ENCODE results near the gene COL28A1.
"Not testable (repeated sequence)": the region's sequence is repeated elsewhere in the genome, so short reads cannot be mapped to it uniquely, and the experiment has no call there.

Gene COL28A1
- 0.12 to 1.4 (median 0.32) reads per million in 4 experiments for total RNA-seq

DNA sequence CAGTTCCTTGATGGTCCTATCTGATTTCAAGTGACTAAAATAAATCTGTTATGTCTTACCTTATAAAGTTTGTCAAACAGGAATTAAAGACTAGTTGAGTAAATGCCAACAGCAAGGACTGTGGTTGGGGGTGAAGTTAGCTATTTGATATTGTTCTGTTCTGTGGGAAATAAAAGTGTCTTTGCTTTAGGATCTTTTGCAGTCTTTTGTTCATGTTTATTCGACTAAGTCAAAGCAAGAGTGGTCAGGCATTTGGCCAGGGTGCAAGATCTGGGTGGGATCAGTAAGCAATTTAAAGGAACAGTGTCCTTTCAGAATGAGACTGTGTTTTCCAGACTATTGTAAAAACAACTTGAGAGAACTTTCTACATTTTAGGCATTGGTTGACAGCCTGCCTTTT lies at the start of gene COL28A1:
COL28A1 (minus strand) TSS at position 183 of the 400 bp plus-strand sequence. CDS start 2,998 bp downstream, outside the sequence.
- no peak for DNase-seq

DNA sequence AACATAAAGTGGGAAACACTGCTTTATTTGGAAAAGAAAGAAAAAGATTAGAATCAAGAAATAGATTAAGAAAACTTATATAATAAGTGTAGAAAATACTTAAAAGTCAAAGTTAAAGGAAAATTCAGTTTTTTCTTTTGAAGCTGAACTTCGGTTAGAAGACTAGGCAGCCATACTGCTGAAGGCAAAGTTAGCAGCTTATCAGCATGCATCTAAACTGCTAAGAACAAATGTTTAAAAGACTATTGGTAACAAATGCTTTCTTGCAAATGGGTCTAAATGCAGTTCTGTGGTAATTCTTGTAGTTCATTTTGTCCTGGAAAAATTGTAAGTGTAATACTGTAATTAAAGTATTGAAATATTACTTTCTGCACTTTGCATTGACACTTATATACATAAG lies 49.0 kb upstream of the COL28A1 start:
- no peak for DNase-seq

DNA sequence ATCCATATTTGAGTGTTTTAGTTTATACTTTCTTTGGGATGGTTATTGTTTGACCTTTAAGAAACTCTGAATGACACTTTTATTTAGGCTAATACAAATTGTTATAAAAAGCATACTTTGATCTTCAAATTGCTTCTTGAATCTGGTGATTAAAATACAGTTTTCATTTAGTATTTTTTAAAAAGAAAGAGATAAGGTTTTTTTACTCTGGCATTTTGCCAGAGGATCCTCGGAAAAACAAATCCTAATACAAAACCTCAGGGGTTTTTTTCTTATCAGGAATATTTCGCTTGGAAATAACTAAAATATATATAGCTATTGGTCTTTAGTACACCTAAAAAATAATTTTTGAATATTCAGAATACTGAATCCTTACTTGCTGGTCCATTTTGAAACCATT lies 48.1 kb upstream of the COL28A1 start:
- DNase-seq, result no peak

DNA sequence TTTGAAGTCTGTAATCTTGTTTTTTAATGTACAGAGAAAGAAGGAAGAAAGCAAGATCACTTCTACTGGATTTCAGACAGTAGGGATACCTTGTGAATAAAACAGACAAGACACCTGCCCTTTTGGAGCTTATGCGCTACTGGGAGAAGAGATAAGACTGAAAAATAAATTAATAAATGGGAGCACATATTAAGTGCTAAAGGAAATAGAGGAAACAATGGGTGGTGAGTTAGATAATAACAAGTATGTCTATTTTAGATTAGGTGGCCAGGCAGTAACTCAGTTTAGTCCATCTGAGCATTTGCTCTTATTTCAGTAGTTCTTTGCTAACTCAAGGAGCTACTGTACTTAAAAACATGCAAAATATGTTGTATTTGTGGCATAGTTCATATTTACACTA lies 46.9 kb upstream of the COL28A1 start:
- no peak for DNase-seq

DNA sequence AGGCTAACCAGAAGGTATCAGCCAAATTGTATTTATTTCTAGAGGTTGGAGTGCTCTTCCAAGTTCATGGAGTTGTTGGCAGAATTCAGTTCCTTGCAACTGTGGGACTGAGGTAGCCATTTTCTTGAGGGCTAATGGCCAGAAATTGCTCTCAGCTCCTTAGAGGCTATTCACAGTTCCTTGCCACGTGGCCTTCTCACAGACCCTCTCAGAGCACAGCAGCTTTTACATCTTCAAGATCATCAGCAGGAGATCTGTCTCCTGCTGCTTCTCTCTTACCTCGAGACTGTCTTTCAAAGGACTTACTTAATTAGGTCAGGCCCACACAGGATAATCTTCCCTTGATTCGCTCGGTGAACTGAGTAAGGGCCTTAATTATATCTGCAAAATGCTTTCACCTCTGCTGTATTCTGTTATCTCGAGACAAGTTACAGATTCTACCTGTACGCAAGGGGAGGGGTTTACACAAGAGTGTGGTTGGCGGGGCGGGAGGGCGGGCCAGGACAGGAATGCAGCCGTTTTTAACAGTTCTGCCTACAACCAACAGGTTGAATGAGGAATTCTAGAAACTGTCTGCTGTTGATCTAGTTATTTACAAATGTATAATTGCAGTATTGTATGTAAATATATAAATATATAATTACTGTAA lies 46.0 kb upstream of the COL28A1 start:
- no peak for DNase-seq

GRCh38 chr7:7579638-7580037 lies 44.0 kb upstream of the COL28A1 start:
- DNase-seq, result no peak

GRCh38 chr7:7577888-7578287 lies 42.2 kb upstream of the COL28A1 start:
- DNase-seq, result no peak

- no peak for DNase-seq
Observed at GRCh38 chr7:7576344-7576743, 40.7 kb upstream of the COL28A1 start.

GRCh38 chr7:7573701-7574100 lies 38.0 kb upstream of the COL28A1 start:
- DNase-seq, result no peak

- no peak for DNase-seq
Observed at GRCh38 chr7:7570584-7570983, 34.9 kb upstream of the COL28A1 start.

DNA sequence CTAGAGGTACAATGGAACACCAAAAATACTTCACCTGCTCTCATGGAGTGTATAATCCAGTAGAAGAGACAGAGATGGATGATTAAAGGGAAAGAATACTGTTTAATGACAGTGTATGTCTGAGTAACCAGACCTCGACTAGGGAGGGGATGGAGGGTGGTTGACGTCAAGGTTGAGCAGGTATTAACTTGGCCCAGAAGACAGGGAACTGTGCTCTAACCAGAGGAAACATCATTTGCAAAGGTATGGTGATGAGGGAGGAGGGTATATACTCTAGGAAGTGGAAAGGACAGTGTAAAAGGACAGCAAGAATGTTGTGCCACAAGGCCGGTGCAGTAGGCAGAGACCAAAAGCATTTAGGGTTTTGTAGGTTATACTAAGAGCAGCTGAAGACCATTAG lies 33.9 kb upstream of the COL28A1 start:
- no peak for DNase-seq

- DNase-seq, result no peak
Observed at GRCh38 chr7:7569081-7569527, 33.4 kb upstream of the COL28A1 start.

DNA sequence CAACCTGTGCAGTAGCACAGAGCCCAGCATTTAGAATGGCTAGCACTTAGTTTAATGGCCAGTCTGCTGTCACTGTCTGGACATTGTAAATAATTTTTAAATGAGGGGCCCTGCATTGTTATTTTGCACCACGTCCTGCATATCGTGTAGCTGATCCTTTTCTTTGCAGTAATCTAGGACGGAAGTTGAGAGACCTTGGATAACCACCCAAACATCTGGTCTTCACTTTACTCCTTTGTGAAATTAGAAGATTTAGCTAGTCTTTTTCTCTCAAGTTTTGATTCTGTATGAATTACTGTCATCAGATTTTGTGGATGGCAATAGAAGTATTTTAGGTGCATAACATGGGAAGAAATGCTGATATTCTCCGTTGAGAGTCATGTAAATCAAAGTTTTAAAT lies 32.9 kb upstream of the COL28A1 start:
- no peak for DNase-seq

GRCh38 chr7:7567898-7568531 lies 32.3 kb upstream of the COL28A1 start:
- DNase-seq, result no peak

- peak; percentile 70 for DNase-seq
Observed at GRCh38 chr7:7566651-7567611, 31.3 kb upstream of the COL28A1 start, which contains the start of gene MIOS. Gene MIOS, plus strand, starts transcription at chr7:7566884. Its CDS starts 5,592 bp downstream, at chr7:7572476.

DNA sequence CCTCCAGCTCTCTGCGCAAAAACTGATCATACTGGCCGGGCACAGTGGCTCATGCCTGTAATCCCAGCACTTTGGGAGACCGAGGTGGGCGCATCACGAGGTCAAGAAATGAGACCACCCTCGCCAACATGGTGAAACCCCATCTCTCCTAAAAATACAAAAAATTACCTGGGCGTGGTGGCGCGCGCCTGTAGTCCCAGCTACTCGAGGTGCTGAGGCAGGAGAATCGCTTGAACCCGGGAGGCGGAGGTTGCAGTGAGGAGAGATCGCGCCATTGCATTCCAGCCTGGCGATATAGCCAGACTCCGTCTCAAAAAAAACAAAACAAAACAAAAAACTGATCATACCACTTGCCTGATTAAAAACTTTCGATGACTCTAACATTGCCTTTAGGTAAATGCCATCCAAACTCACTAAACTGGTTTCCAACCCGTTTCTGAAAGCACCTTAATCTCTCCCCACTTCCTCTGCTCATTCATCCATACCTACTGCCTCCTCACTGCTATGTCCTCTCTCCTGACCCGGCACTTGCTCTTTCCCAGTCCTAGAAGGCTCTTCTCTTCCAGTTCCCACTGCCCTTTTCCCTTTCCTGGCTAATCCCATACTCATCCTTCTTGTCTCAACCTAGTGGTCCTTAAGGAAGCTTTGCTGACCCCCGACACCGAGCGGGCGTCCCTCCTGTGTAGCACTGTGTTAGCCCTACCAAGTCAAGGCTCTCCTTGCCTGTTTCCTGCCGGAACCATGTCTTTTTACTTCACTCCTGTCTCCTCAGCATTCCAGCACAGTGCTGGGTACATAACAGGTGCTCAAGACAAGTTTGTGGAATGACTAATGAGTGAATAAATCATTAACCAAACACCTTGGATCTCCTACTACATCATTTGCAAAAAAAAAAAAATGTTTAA lies 30.3 kb upstream of the COL28A1 start:
- no peak for DNase-seq

DNA sequence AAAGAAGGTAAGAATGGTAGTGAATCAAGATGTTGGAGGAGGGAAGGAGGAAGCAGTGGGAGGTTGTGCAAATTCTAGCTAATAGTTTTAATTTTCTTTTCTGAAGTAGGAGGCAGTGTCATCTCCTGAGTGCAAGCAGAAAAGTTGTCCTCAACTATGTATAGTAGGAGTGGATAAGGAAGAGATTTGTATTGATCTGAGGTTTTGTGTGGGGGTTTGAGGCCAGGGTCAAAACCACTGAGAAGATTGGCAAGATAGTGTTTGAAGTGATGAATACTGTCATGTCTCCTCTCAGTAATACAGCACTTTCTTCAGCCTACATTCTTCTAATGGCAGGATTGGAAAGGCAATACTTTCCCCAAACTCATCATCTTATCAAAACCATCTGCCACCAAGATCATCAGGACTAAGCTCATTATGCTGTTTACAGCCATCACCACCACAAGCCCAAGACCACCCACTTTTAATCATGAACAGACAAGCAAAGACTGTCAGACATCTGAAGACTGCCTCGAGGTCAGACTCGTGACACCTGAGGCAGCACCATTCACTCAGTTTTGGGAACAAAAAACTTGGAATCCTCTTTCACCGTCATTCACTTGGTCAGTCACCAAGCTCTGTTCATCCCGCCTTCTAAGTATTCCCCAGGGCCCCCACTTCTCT lies 29.5 kb upstream of the COL28A1 start:
- no peak for DNase-seq

DNA sequence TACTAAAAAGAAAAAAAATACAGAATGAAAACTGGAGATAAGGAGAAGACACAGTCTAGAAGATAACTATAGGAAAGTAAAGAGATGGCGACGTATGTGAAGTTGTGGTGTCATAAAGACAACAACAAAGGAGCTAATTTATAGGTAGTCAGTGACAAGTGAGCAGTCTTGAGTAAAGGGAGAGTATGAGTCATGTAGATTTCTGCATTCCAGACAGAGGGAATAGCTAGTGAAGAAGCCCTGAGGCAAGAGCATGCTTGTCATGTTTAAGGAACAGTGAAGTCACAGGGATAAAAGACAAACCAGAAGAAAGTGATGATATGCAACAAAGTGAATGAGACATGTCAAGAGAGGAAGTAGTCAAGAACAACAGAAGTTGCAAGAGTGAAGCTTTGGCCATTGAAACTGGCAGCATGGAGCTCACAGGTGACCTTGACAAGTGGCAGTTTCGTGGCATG lies 28.7 kb upstream of the COL28A1 start:
- no peak for DNase-seq

- no peak for DNase-seq
Observed at GRCh38 chr7:7563813-7564212, 28.1 kb upstream of the COL28A1 start.

- DNase-seq, result no peak
Observed at GRCh38 chr7:7563269-7563668, 27.6 kb upstream of the COL28A1 start.

DNA sequence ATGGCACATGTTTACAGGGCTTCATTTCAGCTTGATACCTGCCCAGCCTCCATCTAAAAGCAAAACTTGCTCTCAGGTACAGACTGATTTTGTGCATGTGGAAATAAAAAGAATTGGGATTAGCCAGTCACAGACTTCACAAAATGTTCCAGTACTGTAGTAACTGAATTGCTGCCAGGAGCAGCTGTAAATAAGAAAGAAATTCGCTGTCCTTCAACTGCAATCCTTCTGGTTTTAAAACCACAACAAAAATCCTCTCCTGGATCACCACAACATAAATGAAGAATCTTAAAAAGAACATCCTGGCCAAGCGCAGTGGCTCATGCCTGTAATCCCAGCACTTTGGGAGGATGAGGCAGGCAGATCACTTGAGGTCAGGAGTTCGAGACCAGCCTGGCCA lies 27.1 kb upstream of the COL28A1 start:
- no peak for DNase-seq

GRCh38 chr7:7561591-7561990 lies 25.9 kb upstream of the COL28A1 start:
- DNase-seq, result not testable (repeated sequence)

Data from effector CD8-positive, alpha-beta T cell (primary cell).